AG04449 (cell line): ENCODE results near the gene CYTH1.

Experiments
- CTCF ChIA-PET: fragments of 350-600 bp; formaldehyde crosslinking; extraction: SDS; loops from one replicate; lab custom pipeline; 2021; ENCODE audit warnings: antibody characterized with exemption; lab: Yijun Ruan, JAX
- POLR2A ChIA-PET: fragments of 400-600, 350-600 bp; formaldehyde crosslinking; extraction: SDS; loops from one replicate; lab custom pipeline; 2020; ENCODE audit warnings: antibody characterized with exemption, inconsistent platforms; lab: Yijun Ruan, JAX
- DNase-seq: peaks from one replicate; pipeline ENCODE4 v3.0.0-alpha.2; 2010; ENCODE audit warnings: low read depth, low spot score
- H3K4me3 ChIP-seq: 2 replicates; pipeline ENCODE4 v1.5.1; 2011; ENCODE audit warnings: low read depth, mild to moderate bottlenecking, control low read depth, low read length
- CTCF ChIP-seq: IDR thresholded peaks from one replicate; pipeline ENCODE4 v1.5.1; 2011; ENCODE audit warnings: mild to moderate bottlenecking, moderate library complexity, low read length, control low read depth, inconsistent platforms; ENCODE audit not compliant: insufficient read depth; ENCODE audit errors: missing control alignments

Gene CYTH1

GRCh38 chr17:78676412-78677302 lies 105.4 kb downstream of the CYTH1 start:
- TF ChIP-seq CTCF: no peak
- no peak for DNase-seq
- no peak overlapping the region for H3K4me3 ChIP-seq
- ChIA-PET POLR2A (no interaction called here), CTCF (interaction anchor here (1.6 kb wide), 1 partner anchor 10 kb away, joined by 5 read pairs; no protein-coding TSS in a partner anchor)

GRCh38 chr17:78675836-78676235 lies 106.2 kb downstream of the CYTH1 start:
- H3K4me3 ChIP-seq: no peak overlapping the region
- POLR2A ChIA-PET: no interaction called here
- DNase-seq: no peak
- CTCF ChIA-PET: interaction anchor here (0.6 to 1.6 kb wide), 2 partner anchors 9 to 80 kb away, joined by 3 to 5 read pairs; no protein-coding TSS in a partner anchor
- TF ChIP-seq CTCF: no peak

- TF ChIP-seq CTCF: no peak
- H3K4me3 ChIP-seq: no peak overlapping the region
- no peak for DNase-seq
- CTCF ChIA-PET: interaction anchor here (0.6 to 1.6 kb wide), 2 partner anchors 9 to 79 kb away, joined by 3 to 5 read pairs; no protein-coding TSS in a partner anchor
- POLR2A ChIA-PET: no interaction called here
Measured at GRCh38 chr17:78675316-78675616, 106.8 kb downstream of the CYTH1 start.

- ChIA-PET CTCF (no interaction called here), POLR2A (no interaction called here)
- no peak for TF ChIP-seq CTCF
- H3K4me3 ChIP-seq: no peak overlapping the region
- DNase-seq: no peak
Measured at GRCh38 chr17:78674595-78675315, 107.3 kb downstream of the CYTH1 start.

- TF ChIP-seq CTCF: no peak
- no peak overlapping the region for H3K4me3 ChIP-seq
- ChIA-PET POLR2A (no interaction called here), CTCF (no interaction called here)
- DNase-seq: no peak
Measured at GRCh38 chr17:78674156-78674555, 107.9 kb downstream of the CYTH1 start.

- H3K4me3 ChIP-seq: no peak overlapping the region
- no peak for DNase-seq
- TF ChIP-seq CTCF: no peak
- ChIA-PET POLR2A (no interaction called here), CTCF (no interaction called here)
Measured at GRCh38 chr17:78673395-78673794, 108.7 kb downstream of the CYTH1 start.
